GM19193 (cell line): ENCODE data around the gene CALCOCO1.
A peak's percentile ranks its signal among the peaks of the same experiment; 100 is the strongest.

Experiments used
- POLR2A ChIP-seq: IDR thresholded peaks from 4 replicates; pipeline ENCODE4 v1.6.1; 2011; ENCODE audit not compliant: insufficient read depth, insufficient read length; ENCODE audit errors: extremely low read depth

The CALCOCO1 gene

GRCh38 chr12:53727310-53728041 lies at the start of gene CALCOCO1:
Gene CALCOCO1, minus strand, starts transcription at chr12:53727452. Its CDS starts 2,210 bp downstream, at chr12:53725242.
- TF ChIP-seq POLR2A: peak; percentile 64

DNA sequence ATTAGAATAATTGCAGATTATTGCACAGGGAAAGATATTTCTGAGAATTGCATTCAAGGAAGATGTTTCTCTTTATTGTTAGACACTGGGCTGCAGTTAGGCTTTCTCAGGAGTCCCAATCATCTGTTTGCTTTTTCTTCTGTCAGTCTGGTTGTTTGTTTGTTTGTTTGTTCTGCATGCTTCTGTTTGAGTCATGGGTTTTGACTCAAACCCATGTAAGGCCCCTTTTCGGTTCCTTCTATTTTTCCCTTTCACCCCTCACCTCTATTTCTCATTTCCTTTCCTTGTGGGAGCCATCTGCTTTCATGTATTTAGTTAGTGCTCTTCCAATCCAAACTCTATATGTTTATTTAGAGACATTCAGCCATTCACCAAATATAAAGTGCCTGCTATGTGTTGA lies 49.6 kb upstream of the CALCOCO1 start:
- no peak for TF ChIP-seq POLR2A

GRCh38 chr12:53775478-53776145 lies 48.4 kb upstream of the CALCOCO1 start:
- no peak for TF ChIP-seq POLR2A

DNA sequence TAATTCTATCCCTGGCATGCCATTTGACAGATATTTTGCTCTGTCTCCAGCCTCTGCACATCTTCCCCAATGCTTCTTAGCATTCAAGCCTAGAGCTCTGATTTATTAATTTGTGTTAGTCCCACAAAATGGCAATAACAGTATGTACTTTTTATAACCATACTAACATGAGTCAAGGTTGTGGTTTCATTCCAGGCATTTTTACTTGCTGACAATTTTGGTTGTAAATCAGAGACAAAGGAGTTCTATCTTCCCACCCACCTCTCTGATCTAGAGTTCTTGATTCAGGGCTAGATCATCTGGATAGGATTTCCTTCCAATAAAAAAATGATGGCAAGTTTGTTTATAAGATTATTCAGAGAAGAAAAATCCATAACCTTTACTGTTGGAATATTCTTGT lies 43.0 kb upstream of the CALCOCO1 start:
- TF ChIP-seq POLR2A: no peak

DNA sequence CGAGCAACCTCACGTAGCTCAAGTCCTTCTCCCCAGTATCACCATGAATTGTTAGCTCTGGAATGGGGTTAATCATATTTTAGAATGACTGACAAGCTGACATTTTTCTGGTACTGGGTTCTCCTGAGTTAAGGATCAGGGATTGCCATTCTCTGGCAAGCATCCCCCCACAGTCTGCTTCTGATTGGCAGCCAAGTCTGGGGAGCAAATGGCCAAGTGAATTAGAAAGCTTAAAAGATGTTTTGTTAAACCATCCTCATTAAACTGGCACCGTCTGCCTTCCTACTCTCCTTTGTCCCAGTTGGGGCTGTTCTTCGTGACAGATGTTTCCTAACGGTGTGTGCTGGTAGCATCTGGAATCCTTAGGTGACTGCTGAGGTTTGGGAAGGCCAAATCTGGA lies 41.7 kb upstream of the CALCOCO1 start:
- no peak for TF ChIP-seq POLR2A

- no peak for TF ChIP-seq POLR2A
These were observed 39.6 kb upstream of the CALCOCO1 start for GRCh38 chr12:53766881-53767280.

DNA sequence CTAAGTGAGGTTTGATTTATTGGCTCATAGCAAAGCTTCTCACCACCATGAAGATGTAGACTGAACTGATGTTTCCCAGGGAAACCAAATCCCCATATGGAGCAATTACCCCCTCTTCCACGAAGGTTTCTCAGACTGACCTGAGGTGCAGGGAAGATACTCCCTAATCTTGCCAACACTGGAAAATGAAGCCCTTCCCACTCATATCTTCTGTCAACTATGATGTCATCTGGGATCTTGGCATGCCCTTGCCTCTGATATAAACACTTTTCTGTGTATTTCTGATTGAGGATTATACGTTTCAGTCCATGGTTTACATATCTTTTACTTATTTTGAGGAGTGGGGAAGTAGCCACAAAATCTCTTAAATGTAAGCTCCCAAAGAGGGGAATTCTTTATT lies 38.6 kb upstream of the CALCOCO1 start:
- TF ChIP-seq POLR2A: no peak

DNA sequence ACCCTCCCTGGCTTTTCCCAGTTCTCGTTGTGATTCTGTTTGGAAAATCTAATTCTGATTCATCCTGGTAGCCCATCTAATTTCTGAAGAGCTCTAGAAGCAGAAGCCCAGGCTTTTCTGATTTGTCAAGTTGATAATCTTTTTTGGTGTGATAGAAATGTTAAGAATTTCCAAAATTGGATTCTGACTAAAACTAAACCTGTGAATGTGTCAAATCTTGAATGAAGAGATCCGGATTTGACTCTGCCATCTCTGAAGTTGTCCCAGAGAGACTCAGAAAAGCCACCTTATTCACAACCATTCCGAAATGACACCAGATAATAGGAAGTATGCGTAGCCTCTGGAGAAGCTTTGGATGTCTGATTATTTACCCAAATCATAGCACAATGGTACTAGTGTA lies 37.4 kb upstream of the CALCOCO1 start:
- no peak for TF ChIP-seq POLR2A

- no peak for TF ChIP-seq POLR2A
These were observed 34.1 kb upstream of the CALCOCO1 start for GRCh38 chr12:53761306-53761705.

GRCh38 chr12:53759261-53759660 lies 32.0 kb upstream of the CALCOCO1 start:
- TF ChIP-seq POLR2A: no peak

GRCh38 chr12:53758730-53759103 lies 31.5 kb upstream of the CALCOCO1 start:
- TF ChIP-seq POLR2A: no peak

- TF ChIP-seq POLR2A: no peak
These were observed 31.0 kb upstream of the CALCOCO1 start for GRCh38 chr12:53758081-53758729.

- no peak for TF ChIP-seq POLR2A
These were observed 30.0 kb upstream of the CALCOCO1 start for GRCh38 chr12:53757101-53757770.

DNA sequence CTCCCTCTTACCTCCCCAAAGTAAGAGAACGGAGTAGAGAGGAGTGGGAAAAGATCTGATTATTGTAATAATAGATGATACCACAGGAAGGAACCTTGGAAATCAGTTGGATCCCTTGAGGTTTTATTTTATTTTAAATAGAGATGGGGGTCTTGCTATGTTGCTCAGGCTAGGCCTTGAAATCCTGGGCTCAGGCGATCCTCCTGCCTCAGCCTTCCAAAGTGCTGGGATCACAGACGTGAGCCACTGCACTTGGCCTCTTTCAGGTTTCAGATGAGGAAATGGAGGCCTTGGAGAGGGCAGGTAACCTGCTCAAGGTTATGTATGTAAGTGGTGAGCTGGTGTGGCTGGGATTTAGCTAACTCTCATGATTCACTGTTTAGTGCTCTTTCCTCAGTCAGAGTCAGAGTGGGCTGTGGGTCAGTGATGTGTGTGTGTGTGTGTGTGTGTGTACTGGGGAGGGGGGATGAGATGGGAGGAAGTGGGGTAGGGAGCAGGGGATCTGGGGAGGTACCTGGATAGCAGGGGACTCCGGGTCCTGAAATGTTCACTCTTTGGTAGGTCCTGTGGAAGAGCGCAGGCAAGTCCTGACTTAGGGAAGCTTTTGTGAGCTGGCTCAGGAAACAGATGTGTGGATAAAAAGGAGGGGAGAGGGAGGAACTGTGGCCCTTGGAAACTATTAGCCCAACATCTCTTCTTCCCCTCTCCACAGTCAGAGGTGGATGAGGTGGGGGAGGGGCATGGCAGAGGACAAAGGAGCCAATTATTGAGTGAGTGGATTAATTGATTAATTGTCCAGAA lies 29.2 kb upstream of the CALCOCO1 start:
- TF ChIP-seq POLR2A: no peak
